ENCODE results near the gene GABRA5. TPM values are rescaled to one million over a fixed set of nuclear protein-coding genes. Genes with fewer than 3 reads are reported as not detected.

Gene GABRA5
- total RNA-seq, 1 experiment from 2014 or later: 4.9 TPM

- Histone ChIP-seq H3K27me3 (ENCODE audit: insufficient read depth, low read length) (no peaks in the 10 kb centered on the region), H2BK12ac (ENCODE audit: insufficient read length, low read depth, low read length) (no peak overlapping the region), H2AK5ac (ENCODE audit: insufficient read length, low read length) (no peak overlapping the region), H3K4me1 (ENCODE audit: insufficient read depth, low read length) (no peaks in the 10 kb centered on the region), H3K27ac (ENCODE audit: insufficient read length, low read depth, low read length) (no peak overlapping the region), H2BK15ac (ENCODE audit: low read depth, low read length) (no peak overlapping the region), H3K9me3 (ENCODE audit: control insufficient read depth, low read depth, low read length) (no peaks in the 10 kb centered on the region), H3K23ac (ENCODE audit: insufficient read length, low read depth, low read length) (no peak overlapping the region), H3K56ac (ENCODE audit: insufficient read length, low read depth, low read length) (no peak overlapping the region), H3T11ph (ENCODE audit: low read length) (no peak overlapping the region), H3K14ac (ENCODE audit: insufficient read depth, low read length) (no peak overlapping the region), H3K4ac (ENCODE audit: low read depth, low read length) (no peak overlapping the region), H3K18ac (ENCODE audit: insufficient read length, low read depth, low read length) (no peak overlapping the region), H2BK120ac (ENCODE audit: low read depth, low read length, poor library complexity, severe bottlenecking) (no peak overlapping the region), H3K79me1 (ENCODE audit: insufficient read depth, low read depth, low read length, poor library complexity, severe bottlenecking) (no peaks in the 10 kb centered on the region), H3K9ac (ENCODE audit: extremely low read depth, insufficient read length, low read length) (no peak overlapping the region), H2BK5ac (ENCODE audit: insufficient read length, low read length) (no peak overlapping the region), H2BK20ac (ENCODE audit: low read depth, low read length, poor library complexity, severe bottlenecking) (no peak overlapping the region), H3K79me2 (ENCODE audit: insufficient read depth, low read length) (no peaks in the 10 kb centered on the region), H4K8ac (replicated peaks; ENCODE audit: insufficient read length, low read depth, low read length) (no peak overlapping the region), H2AFZ (ENCODE audit: low read length) (no peak overlapping the region), H3K4me2 (ENCODE audit: insufficient read depth, insufficient read length, low read length) (no peak overlapping the region), H4K91ac (ENCODE audit: insufficient read length, low read depth, low read length) (no peak overlapping the region), H4K20me1 (ENCODE audit: control insufficient read depth, insufficient read depth, insufficient read length) (no peaks in the 10 kb centered on the region), H4K5ac (ENCODE audit: insufficient read length, low read depth, low read length) (no peak overlapping the region), H3K23me2 (ENCODE audit: insufficient read length, low read depth, low read length, poor library complexity, severe bottlenecking) (no peaks in the 10 kb centered on the region)
- peaks cover 1% of the 10 kb centered on the region; the same call in 1 of the 2 replicates for H3K27me3 Mint-ChIP-seq (ENCODE audit: low read depth)
- no peaks in the 10 kb centered on the region for H3K4me1 Mint-ChIP-seq
- H3K27ac Mint-ChIP-seq: no peak overlapping the region
- H3K36me3 Mint-ChIP-seq (ENCODE audit: insufficient read depth in 1 of 3, low read depth in 3 of 3): no peaks in the 10 kb centered on the region; a peak in 2 of 7 replicates
- no peaks in the 10 kb centered on the region for H3K9me3 Mint-ChIP-seq
- no peak for TF ChIP-seq CTCF (conservative IDR thresholded peaks at IDR 0.05)
- WGBS (ENCODE audit: extremely low coverage, insufficient read length, low lambda C conversion rate): no CpG with 5 or more reads among the region's 5 CpGs
- DNase-seq: no peak
- no peak overlapping the region for H3K4me3 Mint-ChIP-seq
Measured at GRCh38 chr15:26936502-26936901, 69.6 kb downstream of the GABRA5 start.
